Measurements from ENCODE around the gene BIVM.

GRCh38 chr13:102869948-102870676 lies 71.2 kb downstream of the BIVM start:
- TF ChIP-seq, protein P1, sequence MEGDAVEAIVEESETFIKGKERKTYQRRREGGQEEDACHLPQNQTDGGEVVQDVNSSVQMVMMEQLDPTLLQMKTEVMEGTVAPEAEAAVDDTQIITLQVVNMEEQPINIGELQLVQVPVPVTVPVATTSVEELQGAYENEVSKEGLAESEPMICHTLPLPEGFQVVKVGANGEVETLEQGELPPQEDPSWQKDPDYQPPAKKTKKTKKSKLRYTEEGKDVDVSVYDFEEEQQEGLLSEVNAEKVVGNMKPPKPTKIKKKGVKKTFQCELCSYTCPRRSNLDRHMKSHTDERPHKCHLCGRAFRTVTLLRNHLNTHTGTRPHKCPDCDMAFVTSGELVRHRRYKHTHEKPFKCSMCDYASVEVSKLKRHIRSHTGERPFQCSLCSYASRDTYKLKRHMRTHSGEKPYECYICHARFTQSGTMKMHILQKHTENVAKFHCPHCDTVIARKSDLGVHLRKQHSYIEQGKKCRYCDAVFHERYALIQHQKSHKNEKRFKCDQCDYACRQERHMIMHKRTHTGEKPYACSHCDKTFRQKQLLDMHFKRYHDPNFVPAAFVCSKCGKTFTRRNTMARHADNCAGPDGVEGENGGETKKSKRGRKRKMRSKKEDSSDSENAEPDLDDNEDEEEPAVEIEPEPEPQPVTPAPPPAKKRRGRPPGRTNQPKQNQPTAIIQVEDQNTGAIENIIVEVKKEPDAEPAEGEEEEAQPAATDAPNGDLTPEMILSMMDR (IDR thresholded peaks at IDR 0.05) = no peak
- TF ChIP-seq POLR2A (IDR thresholded peaks at IDR 0.05) = no peak
